H1 (cell line): Measurements from ENCODE around the gene SOX12. TPM values are rescaled to one million over a fixed set of nuclear protein-coding genes. Genes with fewer than 3 reads are reported as not detected.

Source experiments
- CTCF ChIA-PET: fragments of 300-600 bp; sonication (Branson Sonifier 250); formaldehyde crosslinking; loops from one replicate; lab custom pipeline; 2021; ENCODE audit not compliant: partially characterized antibody; lab: Charles Lee
- POLR2A ChIA-PET: fragments of 300-600 bp; sonication (Branson Sonifier 250); formaldehyde crosslinking; loops from one replicate; lab custom pipeline; 2021; ENCODE audit warnings: inconsistent platforms; ENCODE audit not compliant: partially characterized antibody; lab: Charles Lee
- DNase-seq, 2 experiments: peaks; one replicate each; pipeline versions ENCODE4 v3.0.0 to v3.0.0-alpha.2; 2010 to 2022; ENCODE audit warnings: low spot score in 2 of 2, low read depth in 1 of 2, mixed read lengths in 1 of 2
- FAIRE-seq: peaks from 2 replicates; lab custom pipeline; 2011; peaks lifted over from hg19 to GRCh38; lab: Jason Lieb, UNC
- H2AFZ ChIP-seq: 2 replicates; pipeline ENCODE4 v1.8.1; 2012; ENCODE audit warnings: low read length, inconsistent platforms
- H2AK5ac ChIP-seq: 2 replicates; pipeline ENCODE4 v1.6.1; 2013; ENCODE audit warnings: low read depth, low read length
- H2BK120ac ChIP-seq: replicated peaks from 2 replicates; pipeline ENCODE3; 2013; ENCODE audit warnings: low read depth, low read length, inconsistent platforms
- H2BK12ac ChIP-seq: 2 replicates; pipeline ENCODE4 v1.6.1; 2013; ENCODE audit warnings: low read depth, low read length
- H2BK15ac ChIP-seq: 2 replicates; pipeline ENCODE4 v1.6.1; 2013; ENCODE audit warnings: low read length
- H2BK20ac ChIP-seq: 2 replicates; pipeline ENCODE4 v1.6.1; 2013; ENCODE audit warnings: low read length
- H2BK5ac ChIP-seq: 2 replicates; pipeline ENCODE4 v1.6.1; 2013; ENCODE audit warnings: low read depth, low read length
- H3K14ac ChIP-seq: 2 replicates; pipeline ENCODE4 v1.6.1; 2013; ENCODE audit warnings: inconsistent platforms; ENCODE audit not compliant: insufficient read length
- H3K18ac ChIP-seq: 2 replicates; pipeline ENCODE4 v1.6.1; 2013; ENCODE audit warnings: low read length; ENCODE audit errors: extremely low read depth
- H3K23ac ChIP-seq: 2 replicates; pipeline ENCODE4 v1.6.1; 2013; ENCODE audit warnings: inconsistent platforms; ENCODE audit not compliant: insufficient read length
- H3K23me2 ChIP-seq: 2 replicates; pipeline ENCODE4 v1.6.1; 2013; ENCODE audit warnings: low read depth, low read length
- H3K27ac ChIP-seq: 2 replicates; pipeline ENCODE4 v1.6.1; 2011; ENCODE audit warnings: low read depth, low read length, inconsistent platforms
- H3K27me3 ChIP-seq, 4 experiments: replicated peaks in 1 of 4; 1 replicate in 1 of 4; 2 replicates in 3 of 4; pipeline versions ENCODE4 v1.6.1 to v1.8.1; 2011 to 2013; ENCODE audit warnings: low read length in 3 of 4, mild to moderate bottlenecking in 3 of 4, inconsistent platforms in 2 of 4, mixed read lengths in 2 of 4, moderate library complexity in 1 of 4; ENCODE audit not compliant: control insufficient read depth in 3 of 4, insufficient read depth in 3 of 4; ENCODE audit errors: extremely low read depth in 1 of 4
- H3K36me3 ChIP-seq, 4 experiments: 2 replicates each; pipeline versions ENCODE4 v1.6.1 to v1.8.1; 2011 to 2013; ENCODE audit warnings: mild to moderate bottlenecking in 4 of 4, low read length in 3 of 4, moderate library complexity in 2 of 4, control low read depth in 1 of 4, inconsistent platforms in 1 of 4; ENCODE audit not compliant: insufficient read depth in 4 of 4, control insufficient read depth in 2 of 4
- H3K4ac ChIP-seq: replicated peaks from 2 replicates; pipeline ENCODE3; 2013; ENCODE audit warnings: low read length, low read depth, mixed read lengths, inconsistent platforms; ENCODE audit not compliant: insufficient read length
- H3K4me1 ChIP-seq, 4 experiments: replicated peaks in 1 of 4; 1 replicate in 1 of 4; 2 replicates in 3 of 4; pipeline versions ENCODE4 v1.6.1 to v1.8.1; 2011 to 2013; ENCODE audit warnings: low read length in 3 of 4, inconsistent platforms in 2 of 4, mixed read lengths in 1 of 4; ENCODE audit not compliant: insufficient read depth in 4 of 4, control insufficient read depth in 3 of 4
- H3K4me2 ChIP-seq, 2 experiments: 2 replicates each; pipeline versions ENCODE4 v1.6.1 to v1.8.1; 2011 to 2013; ENCODE audit warnings: low read depth in 2 of 2, low read length in 2 of 2, control low read depth in 1 of 2, inconsistent platforms in 1 of 2, mild to moderate bottlenecking in 1 of 2; ENCODE audit not compliant: insufficient read depth in 1 of 2
- H3K4me3 ChIP-seq, 4 experiments: fragments of 200-600, 300-600 bp in 1 of 4; sonication (generic), shearing (Covaris generic), sonication (Bioruptor Twin) in 1 of 4; 2 replicates each; pipeline versions ENCODE4 v1.5.1 to v1.8.1; 2011 to 2016; ENCODE audit warnings: low read length in 4 of 4, low read depth in 3 of 4, control low read depth in 2 of 4, inconsistent platforms in 2 of 4, mild to moderate bottlenecking in 2 of 4, mixed read lengths in 1 of 4, moderate library complexity in 1 of 4; ENCODE audit not compliant: insufficient read depth in 2 of 4; ENCODE audit errors: extremely low read depth in 1 of 4
- H3K56ac ChIP-seq: replicated peaks from 2 replicates; pipeline ENCODE3; 2013; ENCODE audit warnings: low read depth, mild to moderate bottlenecking, mixed read lengths, low read length, inconsistent platforms; ENCODE audit not compliant: insufficient read length
- H3K79me1 ChIP-seq: 2 replicates; pipeline ENCODE4 v1.6.1; 2013; ENCODE audit warnings: low read depth, low read length, control low read depth
- H3K79me2 ChIP-seq, 2 experiments: 2 replicates each; pipeline versions ENCODE4 v1.6.1 to v1.8.1; 2012 to 2013; ENCODE audit warnings: low read length in 2 of 2, mild to moderate bottlenecking in 2 of 2, inconsistent platforms in 1 of 2; ENCODE audit not compliant: insufficient read depth in 2 of 2, control insufficient read depth in 1 of 2
- H3K9ac ChIP-seq, 4 experiments: replicated peaks in 1 of 4; 1 replicate in 1 of 4; 2 replicates in 3 of 4; pipeline versions ENCODE4 v1.6.1 to v1.8.1; 2011 to 2013; ENCODE audit warnings: low read depth in 3 of 4, low read length in 3 of 4, control low read depth in 2 of 4, mild to moderate bottlenecking in 2 of 4, moderate library complexity in 2 of 4, inconsistent platforms in 1 of 4; ENCODE audit errors: extremely low read depth in 1 of 4
- H3K9me3 ChIP-seq, 2 experiments: 2 replicates each; pipeline versions ENCODE4 v1.6.1 to v1.8.1; 2012 to 2013; ENCODE audit warnings: mild to moderate bottlenecking in 2 of 2, moderate library complexity in 2 of 2, control low read depth in 1 of 2, inconsistent platforms in 1 of 2, low read depth in 1 of 2, low read length in 1 of 2, mixed read lengths in 1 of 2; ENCODE audit not compliant: insufficient read depth in 2 of 2
- H4K20me1 ChIP-seq, 2 experiments: replicated peaks in 1 of 2; 2 replicates each; pipeline versions ENCODE3 to v1.8.1; 2011 to 2013; ENCODE audit warnings: inconsistent platforms in 2 of 2, low read length in 2 of 2, mild to moderate bottlenecking in 1 of 2; ENCODE audit not compliant: insufficient read depth in 2 of 2, control insufficient read depth in 1 of 2
- H4K5ac ChIP-seq: 2 replicates; pipeline ENCODE4 v1.6.1; 2013; ENCODE audit warnings: low read length, low read depth, mixed read lengths, inconsistent platforms; ENCODE audit not compliant: insufficient read length
- H4K8ac ChIP-seq: 2 replicates; pipeline ENCODE4 v1.8.0; 2013; ENCODE audit warnings: mild to moderate bottlenecking, moderate library complexity, low read length, inconsistent platforms; ENCODE audit not compliant: insufficient read depth; ENCODE audit errors: extremely low read depth
- H4K91ac ChIP-seq: replicated peaks from 2 replicates; pipeline ENCODE3; 2013; ENCODE audit warnings: low read length, mixed read lengths, inconsistent platforms; ENCODE audit not compliant: insufficient read length
- CHD1 ChIP-seq: IDR thresholded peaks from 2 replicates; pipeline ENCODE4 v1.6.1; 2012; ENCODE audit warnings: low read depth, low read length, improper control_type of control experiment
- WGBS, 2 experiments: shearing (Covaris generic) in 1 of 2; methylation state at CpG; one replicate each; pipeline versions ENCODE4 v1.1.6 to v1.1.7; 2013 to 2015; ENCODE audit warnings: low lambda C conversion rate in 2 of 2, mixed read lengths in 2 of 2, inconsistent platforms in 1 of 2, low coverage in 1 of 2, missing lambda C conversion rate in 1 of 2; ENCODE audit not compliant: insufficient replicate concordance in 2 of 2, insufficient coverage in 1 of 2, insufficient read length in 1 of 2; ENCODE audit errors: extremely low coverage in 1 of 2, missing lambda C conversion rate in 1 of 2; 5-methylcytosine and 5-hydroxymethylcytosine counted together
- polyA plus RNA-seq, 7 experiments: library from polyadenylated mRNA; depleted of rRNA in 3 of 7; stranded (reverse) in 5 of 7; unstranded in 2 of 7; fragments of >200 nt in 5 of 7; fragments of 200-250 nt in 2 of 7; gene quantifications; 1 replicate in 5 of 7; 2 replicates in 1 of 7; 4 replicates in 1 of 7; pipeline versions ENCODE4 v1.2.1 to v1.2.3, GENCODE V29; 2011 to 2013; ENCODE audit warnings: missing spikeins in 2 of 7, mixed read lengths in 2 of 7
- total RNA-seq: library from RNA; stranded (reverse); fragmentation: NEBNext Ultra II Directional; extraction: Animal tissue kit (Norgen Biotek cat#: 25700); gene quantifications from 2 replicates; pipeline ENCODE4 v1.2.1, GENCODE V29; 2021
- TF ChIP-seq, protein P1 (sequence below): IDR thresholded peaks from 2 replicates; pipeline ENCODE4 v1.6.1; 2012; ENCODE audit warnings: low read length, inconsistent platforms

SOX12 gene
- total and polyA plus RNA-seq, 2 of the 8 experiments (the other 6 are each of a cell fraction or from before 2014, with no cell fraction given) = 6.4 to 63.0 TPM

DNA sequence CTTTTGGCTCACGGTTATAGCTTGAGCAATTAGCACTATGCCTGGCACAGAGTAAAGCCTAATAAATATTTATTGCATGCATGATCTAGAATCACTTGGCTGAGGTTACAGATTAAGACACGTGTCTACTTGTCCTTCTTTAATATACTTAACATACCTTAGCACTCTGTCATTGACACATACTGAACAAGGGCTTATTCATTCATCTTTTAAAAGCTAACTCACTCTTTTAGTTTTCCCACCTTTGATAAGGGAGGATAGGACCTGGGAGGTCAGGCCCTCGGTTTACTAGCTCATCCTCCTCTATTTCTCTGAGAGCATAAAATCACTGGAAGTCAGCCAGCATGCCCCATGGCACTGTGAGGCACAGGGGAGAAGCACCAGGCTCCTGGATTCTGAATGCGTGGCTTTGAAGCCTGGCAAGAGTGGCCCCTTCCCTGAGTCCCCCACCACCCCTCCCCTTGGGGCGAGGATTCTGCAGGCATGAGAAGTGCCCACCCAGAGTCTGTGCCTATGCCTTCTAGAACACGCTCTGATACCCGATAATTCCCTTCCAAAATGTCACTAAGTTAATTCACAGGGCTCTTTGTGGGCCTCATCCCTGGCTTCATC, 16.8 kb upstream of the SOX12 start:
- H3K4me2 ChIP-seq = peak overlapping the region; percentile 79 to 92; a peak in 2 of 4 replicates
- no peak overlapping the region for H2AFZ ChIP-seq
- no peak overlapping the region for H4K5ac ChIP-seq
- FAIRE-seq = no peak
- peaks cover 4% of the 10 kb centered on the region for H3K23me2 ChIP-seq
- H3K9ac ChIP-seq = no peak overlapping the region
- no peaks in the 10 kb centered on the region for H3K79me1 ChIP-seq
- H2AK5ac ChIP-seq = no peak overlapping the region; the same call in 1 of the 2 replicates
- ChIA-PET CTCF (interaction anchor here (1.1 to 4.5 kb wide), 6 partner anchors 9 to 27 kb away, joined by 3 to 30 read pairs (median 16); no protein-coding TSS in a partner anchor), POLR2A (interaction anchor here (1.3 to 6.4 kb wide), 6 partner anchors 10 to 39 kb away, joined by 3 to 97 read pairs (median 6); partner anchors contain the start of genes NRSN2, SOX12 and ZCCHC3)
- H3K56ac ChIP-seq = no peak overlapping the region
- H2BK12ac ChIP-seq = no peak overlapping the region; the same call in 1 of the 2 replicates
- H4K91ac ChIP-seq = no peak overlapping the region
- WGBS, 2 experiments = 86% methylated on average over 7 of the region's 7 CpGs; no CpG with 5 or more reads in 1 of the 2 experiments
- H2BK5ac ChIP-seq = no peak overlapping the region
- no peak overlapping the region for H4K8ac ChIP-seq
- H3K23ac ChIP-seq = no peak overlapping the region
- no peaks in the 10 kb centered on the region for H3K9me3 ChIP-seq
- H3K4me1 ChIP-seq = peaks cover 4 to 11% (median 6%) of the 10 kb centered on the region in 4 experiments
- no peak for DNase-seq
- H3K79me2 ChIP-seq = no peaks in the 10 kb centered on the region
- H2BK20ac ChIP-seq = 0 out of 2 replicates have a peak overlapping the region, but pooled peaks have one; percentile 25
- H3K4me3 ChIP-seq = no peak overlapping the region
- no peaks in the 10 kb centered on the region for H3K36me3 ChIP-seq
- peak overlapping the region; percentile 34; the same call in 1 of the 2 replicates for H2BK15ac ChIP-seq
- no peaks in the 10 kb centered on the region for H3K27me3 ChIP-seq
- peak overlapping the region; percentile 6 for H2BK120ac ChIP-seq
- TF ChIP-seq, protein P1, sequence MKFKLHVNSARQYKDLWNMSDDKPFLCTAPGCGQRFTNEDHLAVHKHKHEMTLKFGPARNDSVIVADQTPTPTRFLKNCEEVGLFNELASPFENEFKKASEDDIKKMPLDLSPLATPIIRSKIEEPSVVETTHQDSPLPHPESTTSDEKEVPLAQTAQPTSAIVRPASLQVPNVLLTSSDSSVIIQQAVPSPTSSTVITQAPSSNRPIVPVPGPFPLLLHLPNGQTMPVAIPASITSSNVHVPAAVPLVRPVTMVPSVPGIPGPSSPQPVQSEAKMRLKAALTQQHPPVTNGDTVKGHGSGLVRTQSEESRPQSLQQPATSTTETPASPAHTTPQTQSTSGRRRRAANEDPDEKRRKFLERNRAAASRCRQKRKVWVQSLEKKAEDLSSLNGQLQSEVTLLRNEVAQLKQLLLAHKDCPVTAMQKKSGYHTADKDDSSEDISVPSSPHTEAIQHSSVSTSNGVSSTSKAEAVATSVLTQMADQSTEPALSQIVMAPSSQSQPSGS = no peak
- no peak for TF ChIP-seq CHD1
- H3K27ac ChIP-seq = no peak overlapping the region
- no peak overlapping the region; the same call in 1 of the 2 replicates for H3K18ac ChIP-seq
- no peak overlapping the region for H3K14ac ChIP-seq
- no peak overlapping the region for H3K4ac ChIP-seq
- no peaks in the 10 kb centered on the region for H4K20me1 ChIP-seq
